ENCODE measurements around the gene HLA-B.

Gene HLA-B

DNA sequence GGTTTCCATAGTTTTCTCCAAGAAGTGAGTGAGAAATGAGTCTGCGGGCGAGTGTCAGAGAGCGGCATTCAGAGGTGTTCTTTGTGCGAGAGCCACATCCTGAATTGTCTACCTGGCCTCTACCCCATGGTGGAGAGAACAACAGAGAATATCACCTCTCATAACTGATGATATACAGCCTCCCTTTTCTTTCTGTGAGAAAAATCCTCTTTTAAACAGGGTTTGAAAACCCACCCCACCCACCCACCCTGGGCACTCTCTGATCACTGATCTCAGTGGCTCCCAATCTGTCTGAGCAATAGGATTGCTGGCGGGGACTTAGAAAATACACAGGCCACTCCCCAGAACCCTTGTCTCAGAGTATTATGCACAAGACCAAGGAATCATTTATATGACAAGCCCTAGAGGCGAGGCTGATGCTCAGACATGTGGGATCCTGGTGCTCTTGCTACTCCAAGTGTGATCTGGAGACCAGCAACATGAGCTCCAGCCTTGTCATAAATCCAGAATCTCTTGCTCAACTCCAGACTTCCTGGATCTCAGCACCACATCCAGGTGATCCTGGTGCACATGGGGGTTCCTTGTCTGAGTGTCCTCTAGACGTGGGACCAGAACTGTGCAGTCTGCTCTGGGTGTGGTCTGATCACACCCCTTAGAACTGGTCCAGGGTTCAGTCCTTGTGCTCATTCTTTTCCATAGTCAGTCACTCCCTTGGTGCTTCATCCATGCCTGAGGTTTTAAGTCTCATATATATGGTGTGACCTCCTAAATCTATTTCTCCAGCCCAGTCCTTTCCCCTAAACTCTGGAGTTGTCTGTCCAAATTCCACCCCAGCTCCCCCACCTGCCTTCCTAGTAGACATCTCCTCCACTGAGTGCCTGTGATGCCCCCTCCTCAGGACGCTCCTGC is 5.3 kb downstream of the HLA-B start:
- DNase-seq, result no peak

DNA sequence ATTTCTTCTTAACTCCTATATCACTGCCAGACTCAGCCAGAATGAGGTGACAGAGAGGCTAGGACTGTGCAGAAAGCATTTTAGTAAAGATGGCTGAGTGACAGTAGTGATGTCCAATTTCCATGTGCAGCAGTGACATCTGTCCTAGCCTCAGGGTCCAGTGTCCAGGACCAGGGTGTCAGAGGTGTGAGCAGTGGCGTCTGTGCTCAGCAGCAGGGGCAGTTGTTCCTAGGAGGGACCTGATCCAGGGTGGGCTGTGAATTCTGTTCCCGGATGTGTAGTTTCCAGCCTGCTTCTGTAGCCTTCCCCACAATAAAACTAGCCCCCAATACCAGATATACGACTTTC is 6.0 kb downstream of the HLA-B start:
- DNase-seq, result no peak

DNA sequence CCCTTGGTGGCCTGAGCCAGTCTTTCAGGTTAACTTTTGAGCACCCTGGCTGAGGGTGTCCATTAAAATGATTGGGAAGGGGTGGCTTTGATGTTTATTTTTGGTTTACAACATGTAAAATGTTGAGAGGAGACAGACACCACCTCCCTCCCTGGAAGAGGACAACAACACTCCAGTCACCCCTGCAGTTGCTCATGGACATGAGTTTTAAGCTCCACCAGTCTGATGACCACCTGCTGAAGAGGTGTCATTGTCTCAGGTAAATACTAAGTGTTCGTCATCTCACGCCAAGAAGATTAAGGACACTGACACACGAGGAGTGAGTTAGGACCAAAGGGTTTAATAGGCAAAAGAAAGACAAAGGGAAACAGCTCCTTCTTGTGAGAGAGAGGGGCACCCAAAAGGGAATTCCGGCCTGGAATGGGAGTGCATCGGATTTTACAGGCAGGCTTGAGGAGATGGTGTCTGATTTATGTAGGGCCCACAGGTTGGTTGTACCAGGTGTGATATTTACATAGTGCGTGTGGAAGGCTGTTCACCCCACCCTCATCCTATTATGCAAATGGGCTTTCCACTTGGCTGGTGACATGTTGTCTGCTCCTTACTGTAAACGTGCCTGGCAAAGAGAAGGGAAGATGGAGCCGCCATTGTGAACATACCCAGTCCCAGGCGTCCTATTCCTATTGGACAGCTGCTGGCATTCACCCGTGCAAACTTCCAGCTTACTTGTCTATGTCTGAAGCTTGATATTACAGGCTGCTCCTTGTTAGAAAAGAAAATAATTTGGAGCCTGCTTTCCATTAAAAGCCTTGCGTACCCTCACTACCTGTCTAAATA is 6.6 kb downstream of the HLA-B start:
- DNase-seq, result no peak

DNA sequence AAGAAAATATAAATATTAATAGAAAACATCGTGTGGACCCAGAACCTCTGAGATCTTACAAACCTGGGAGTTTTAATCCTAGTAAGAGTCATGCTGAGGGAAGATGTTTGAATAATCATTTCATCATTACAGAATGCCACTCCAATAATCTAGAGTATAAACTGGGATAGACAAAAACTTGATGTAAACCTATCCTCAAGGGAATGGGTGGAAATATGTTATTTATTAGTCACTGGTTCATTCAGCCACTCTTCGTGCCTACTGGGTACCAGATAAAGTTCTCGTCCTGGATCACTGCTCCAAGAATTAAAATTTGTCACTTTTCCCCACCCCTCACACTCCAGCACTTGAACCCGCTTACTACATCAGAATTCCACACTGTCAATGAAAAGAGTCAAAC is 7.7 kb downstream of the HLA-B start:
- DNase-seq, result no peak

DNA sequence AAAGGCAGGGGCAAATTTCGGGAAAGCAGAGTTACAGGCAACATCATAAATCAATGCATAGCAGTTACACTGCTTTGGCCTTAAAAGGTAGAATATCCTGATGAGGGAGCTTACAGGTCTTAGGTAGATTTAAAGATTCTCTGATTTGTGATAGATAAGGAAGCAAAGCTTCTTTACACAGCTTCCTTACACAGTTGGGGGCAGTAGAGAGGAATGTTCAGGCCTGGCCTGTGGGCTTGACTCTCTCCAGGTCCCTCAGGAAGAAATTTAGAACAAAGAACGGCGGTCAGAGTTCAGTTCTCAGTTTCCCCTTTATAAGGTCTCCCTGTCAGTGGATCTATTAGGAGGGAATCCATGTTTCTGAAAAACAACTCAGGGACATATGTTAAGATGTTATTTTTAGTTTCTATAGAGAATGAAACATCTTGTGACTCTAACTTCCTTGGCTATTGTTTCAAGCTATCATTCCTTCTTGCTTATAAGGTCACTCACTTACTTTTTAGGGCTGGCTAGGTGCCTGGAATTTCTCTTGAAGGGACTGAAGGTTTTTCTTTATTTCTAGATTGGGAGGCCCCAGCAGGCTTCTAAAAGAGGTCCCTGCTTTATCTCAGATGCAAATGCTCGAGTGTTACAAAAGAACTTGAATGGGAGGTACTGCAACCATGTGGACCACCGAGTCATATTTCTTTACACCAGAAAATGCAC is 11.8 kb downstream of the HLA-B start:
- no peak for DNase-seq

DNA sequence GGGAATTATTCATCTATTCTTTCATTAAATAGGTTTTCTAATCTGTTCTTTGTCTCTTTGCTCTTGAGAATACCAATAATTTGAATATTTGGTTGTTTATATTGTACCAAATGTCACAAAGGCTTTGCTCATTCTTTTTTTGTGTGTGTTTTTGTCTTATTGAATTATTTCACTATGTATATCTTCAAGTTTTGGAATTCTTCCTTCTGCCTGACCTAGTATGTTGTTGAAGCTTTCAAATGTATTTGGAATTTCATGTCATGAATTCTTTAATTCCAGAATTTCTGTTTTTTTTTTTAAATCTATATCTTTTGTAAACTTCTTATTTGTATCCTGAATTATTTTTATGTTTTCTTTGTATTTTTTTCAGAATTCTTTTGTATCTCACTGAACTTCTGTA is 16.8 kb downstream of the HLA-B start:
- no peak for DNase-seq

DNA sequence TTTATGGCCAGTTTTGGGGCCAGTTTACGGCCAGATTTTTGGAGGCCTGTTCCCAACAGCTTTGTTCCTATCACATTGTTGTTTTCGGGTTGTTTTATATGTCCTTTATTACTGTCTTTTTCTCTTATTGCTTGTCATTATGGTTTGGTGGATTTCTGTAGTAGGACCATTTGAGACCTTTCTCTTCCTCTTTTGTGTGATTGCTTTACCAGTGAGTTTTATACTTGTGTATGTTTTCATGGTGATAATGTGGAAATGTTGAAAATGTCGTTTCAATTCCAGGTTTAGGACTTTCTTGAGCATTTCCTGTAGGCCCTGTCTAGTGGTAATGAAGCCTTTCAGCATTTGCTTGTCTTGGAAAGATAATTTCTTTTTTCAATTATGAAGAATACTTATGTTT is 17.8 kb downstream of the HLA-B start:
- no peak for DNase-seq

DNA sequence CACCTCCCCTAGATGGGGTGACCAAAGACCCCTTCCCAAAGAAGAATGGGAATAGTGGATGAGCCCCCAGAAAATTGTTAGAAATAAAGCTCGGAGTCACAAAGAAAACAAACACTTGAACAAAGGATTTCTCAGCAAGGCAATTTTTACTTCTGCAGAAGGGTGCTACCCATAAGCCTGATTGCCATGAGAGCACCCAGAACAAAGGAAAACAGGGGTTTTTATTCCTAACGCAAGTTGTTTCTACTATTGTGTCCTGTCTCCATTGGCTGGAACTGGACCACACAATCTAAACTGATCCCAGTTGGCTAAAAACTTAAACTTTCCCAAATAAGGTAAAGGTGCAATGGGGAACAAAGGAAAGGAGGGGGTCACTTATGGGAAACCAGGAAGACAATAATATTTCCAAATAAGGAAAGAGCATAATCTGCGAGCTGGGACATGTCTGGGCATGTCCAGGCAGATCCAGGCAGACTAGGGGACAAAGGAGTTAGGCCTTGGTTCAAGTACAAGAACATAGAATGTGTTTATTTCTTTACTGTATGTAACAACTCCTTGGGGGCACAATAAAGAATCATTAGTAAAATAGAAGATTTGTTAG is 20.0 kb downstream of the HLA-B start:
- DNase-seq, result no peak

DNA sequence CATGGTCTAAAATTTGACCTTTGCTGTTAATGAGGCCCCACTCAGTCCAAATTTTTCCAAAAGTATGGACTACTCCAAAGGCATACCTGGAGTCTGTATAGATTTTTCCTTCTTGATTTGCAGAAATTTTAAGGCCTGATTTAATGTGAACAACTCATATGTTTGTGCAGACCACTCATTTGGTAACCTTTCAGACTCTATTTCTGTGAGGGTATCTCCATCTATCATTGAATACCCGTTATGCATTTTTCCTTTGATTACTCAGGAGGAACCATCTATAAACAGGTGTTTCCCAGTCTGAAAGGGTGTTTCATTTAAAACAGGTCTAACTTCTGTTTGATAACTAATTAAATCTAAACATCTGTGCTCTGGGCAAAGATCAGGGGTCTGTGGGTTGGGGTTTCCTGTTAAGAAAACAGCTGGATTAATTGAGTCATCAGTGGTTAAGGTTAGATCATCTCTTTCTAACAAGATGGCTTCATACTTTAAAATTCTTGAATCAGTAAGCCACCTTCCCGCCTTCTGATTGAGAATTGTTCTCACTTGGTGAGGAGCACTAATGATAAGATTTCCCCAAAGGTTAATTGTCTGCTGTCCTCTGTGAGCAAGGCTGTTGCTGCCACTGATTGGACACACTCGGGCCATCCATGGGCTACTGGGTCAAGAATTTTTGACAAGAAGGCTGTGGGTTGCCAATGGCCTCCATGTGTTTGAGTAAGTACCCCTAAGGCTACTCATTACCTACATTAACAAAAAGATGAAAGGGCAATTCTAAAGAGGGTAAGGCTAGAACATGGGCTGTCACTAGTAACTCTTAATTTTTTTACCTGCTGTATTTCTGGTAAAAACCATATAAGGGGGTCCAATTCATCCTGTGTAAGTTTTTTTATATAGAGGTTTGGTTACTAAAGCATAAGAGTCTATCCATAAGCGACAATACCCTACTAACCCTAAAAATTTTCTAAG is 24.1 kb downstream of the HLA-B start:
- DNase-seq, result no peak

DNA sequence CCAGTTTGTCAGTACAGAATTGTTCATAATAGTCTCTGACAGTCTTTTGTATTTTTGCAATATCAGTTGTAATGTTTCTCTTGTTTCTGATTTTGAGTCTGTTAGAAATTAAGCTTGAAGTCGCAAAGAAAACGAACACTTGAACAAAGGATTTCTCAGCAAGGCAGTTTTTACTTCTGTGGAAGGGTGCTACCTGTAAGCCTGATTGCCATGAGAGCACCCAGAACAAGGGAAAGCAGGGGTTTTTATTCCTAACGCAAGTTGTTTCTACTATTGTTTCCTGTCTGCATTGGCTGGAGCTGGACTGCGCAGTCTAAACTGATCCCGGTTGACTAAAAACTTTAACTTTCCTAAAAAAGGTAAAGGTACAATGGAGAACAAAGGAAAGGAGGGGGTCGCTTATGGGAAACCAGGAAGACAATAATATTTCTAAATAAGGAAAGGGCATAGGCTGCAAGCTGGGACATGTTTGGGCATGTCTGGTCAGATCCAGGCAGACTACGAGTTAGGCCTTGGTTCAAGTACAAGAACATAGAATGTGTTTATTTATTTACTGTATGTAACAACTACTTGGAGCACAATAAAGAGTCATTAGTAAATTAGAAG is 28.5 kb downstream of the HLA-B start:
- DNase-seq, result no peak

DNA sequence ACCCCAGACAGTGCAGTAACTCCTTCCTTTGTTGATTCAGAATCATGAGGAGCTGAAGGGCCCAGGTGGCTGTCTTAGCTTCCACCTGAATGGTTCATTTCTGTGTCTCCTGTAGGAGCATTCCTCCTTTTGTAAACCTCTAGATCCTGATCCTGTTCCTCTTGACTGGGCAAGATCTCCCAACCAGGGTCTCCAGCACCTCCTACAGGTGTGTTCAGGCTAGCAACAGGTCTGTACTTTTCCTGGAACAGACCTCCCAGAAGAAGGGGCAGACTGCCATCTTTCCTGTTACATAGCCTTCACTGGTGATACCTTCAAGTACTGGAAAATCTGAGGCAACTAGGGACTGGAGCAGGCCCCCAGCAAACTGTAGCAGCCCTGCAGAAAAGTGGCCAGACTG is 35.2 kb downstream of the HLA-B start:
- no peak for DNase-seq

DNA sequence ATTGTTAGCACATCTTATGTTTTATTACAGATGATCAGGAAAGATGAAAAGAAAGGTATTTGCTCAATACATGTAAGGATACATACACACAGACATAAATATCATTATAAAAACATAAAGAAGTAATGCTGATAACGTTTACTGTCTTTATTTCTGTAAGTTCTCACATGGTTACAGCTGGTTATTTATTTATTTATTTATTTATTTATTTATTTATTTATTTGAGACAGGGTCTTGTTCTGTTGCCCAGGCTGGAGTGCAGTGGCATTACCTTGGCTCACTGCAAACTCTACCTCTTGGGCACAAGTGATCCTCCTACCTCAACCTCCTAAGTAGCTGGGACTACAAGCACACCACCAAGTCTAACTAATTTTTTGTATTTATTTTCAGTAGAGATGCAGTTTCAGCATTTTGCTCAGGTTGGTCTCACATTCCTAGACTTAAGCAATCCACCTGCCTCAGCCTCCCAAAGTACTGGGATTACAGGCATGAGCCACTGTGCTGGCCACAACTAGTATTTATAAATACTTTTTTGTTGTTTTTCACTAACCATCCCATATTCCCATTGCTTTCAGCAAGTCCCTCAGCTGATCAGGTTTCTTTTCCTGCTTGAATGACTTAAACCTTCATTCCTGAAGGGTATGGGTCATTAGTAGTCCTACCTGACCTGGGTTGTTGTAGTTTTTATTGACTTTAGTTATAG is 35.8 kb downstream of the HLA-B start:
- DNase-seq, result no peak

DNA sequence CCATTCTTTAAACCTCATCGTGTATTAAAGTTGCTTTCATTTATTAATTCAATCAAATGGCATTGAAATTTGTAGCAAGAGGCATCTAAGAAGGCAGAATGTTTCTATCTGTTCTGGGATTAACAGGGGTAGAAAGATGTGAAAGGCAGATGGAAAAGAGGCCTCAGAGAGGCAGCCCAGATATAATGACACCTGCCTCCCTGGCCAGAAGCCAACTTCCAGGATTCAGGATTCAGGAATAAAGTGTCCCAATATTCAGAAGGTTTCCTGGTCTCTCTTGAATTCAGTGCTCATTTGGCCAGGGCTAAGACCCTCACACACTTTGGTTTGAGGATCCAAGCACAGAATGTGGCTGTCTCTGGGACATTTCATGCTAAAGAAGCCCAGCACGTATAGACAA is 39.9 kb downstream of the HLA-B start:
- DNase-seq, result no peak

DNA sequence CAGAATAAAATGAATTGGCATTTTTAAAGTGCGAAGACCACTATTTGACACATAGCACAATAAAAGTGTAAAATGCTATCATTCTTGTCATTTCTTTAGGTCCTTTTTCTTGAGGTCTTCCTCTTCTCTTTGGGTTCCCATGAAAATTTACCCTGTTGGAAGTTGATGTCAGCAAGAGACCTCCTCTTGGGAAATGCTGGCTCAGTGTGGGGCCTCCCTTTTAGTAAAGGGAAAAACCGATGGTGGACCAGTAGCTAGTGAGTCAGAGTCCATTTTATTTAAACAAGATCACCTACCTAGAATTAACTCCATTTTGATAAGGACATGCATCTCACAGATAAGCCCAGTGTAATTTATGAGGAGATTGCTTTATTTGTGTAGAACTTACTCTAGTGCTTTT is 47.3 kb downstream of the HLA-B start:
- no peak for DNase-seq

DNA sequence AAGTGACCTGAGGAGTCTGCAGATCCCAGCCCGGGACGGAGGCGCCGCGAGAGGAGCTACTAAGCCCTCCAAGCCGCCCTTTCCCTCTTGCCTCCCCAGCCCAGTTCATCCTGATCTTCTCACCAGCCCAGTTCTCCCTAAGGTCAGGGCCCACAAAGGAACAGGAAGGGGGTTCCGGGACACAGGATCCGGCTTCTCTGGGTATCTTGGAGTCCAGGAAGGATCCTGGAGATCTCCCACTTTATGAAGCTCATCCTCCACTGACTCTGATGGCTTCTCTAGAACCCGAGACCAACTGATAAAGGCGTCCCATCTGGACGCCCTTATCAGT is 48.2 kb downstream of the HLA-B start:
- DNase-seq, result no peak

DNA sequence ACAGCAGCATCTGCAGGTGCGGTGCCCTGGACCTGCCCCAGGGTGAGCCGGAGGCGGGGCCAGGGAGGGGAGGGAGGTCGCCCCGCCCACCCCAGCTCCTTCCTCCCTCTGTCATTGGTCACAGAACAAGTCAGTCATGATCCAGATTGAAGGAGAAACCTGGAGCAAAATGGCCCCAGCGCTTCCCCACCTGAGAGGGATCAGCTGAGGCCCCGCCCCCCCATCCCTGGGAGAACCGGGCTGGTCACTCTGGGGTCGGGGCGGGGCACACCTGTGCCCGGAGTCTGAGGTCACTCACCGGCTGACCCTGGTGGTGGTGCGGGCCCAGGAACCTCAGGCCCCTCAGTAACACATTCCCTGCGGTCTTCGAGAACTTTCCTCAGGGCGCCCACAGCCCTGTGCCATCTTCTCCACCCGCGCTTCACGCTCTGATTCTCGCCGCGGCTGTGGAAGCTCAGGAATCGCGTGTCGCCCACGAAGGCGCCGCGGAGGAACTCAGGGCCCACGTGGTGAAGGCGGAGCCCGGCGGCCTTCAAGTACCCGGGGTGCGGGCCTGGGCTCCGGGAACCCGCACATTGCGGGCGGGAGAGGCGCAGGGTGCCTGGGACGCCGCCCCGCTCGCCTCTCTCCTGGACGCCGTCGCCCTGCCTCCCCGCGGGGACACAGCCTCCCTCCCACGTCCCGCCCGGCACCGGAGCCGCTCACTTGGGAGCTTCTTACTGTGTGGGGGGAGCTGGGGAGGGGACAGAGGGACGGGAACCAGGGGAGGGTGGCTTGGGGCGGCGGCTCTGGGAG is 48.7 kb downstream of the HLA-B start:
- DNase-seq, result peak; percentile 51

DNA sequence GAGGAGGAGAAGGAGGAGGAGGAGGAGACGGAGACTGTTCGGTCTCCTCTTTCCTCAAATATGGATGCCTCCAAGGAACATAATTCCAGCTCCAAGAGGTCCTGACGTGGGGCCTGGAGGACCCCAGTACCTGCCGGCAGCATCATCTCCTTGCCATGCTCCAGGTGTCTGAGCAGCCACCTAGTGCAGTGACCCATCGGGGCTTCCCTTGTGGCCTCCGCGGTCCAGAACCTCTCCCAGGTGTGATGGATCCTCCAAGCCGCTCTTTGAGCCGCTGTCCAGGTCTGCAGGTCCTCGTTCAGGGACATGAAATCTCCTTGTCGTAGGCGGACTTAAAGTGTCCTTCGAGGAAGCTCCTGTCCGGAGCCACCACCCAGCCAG is 49.3 kb downstream of the HLA-B start:
- no peak for DNase-seq

DNA sequence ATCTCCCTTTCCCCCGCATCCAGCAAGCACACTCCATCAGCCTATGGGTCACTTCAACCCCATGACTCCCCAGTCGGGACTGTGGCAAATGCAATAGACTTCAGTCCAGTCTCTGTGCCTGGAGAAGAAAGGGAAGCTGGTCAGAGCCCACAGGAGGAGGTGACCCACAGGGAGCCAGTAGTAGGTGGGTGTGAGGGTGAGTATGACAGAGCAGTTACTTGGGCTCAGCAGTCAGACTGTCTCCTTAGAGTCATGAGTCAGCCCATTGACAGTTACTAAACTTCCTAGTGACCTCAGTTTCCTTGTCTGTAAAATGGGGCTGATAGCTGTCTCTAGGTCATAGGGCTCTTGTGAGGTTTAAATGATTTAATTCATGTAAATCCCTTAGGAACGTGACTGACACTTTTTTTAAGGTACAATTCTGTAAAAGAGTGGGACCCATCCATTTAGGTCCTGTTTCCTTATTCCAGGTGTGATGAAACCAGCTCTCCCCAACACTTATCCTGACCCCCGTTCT is 51.2 kb downstream of the HLA-B start:
- no peak for DNase-seq

DNA sequence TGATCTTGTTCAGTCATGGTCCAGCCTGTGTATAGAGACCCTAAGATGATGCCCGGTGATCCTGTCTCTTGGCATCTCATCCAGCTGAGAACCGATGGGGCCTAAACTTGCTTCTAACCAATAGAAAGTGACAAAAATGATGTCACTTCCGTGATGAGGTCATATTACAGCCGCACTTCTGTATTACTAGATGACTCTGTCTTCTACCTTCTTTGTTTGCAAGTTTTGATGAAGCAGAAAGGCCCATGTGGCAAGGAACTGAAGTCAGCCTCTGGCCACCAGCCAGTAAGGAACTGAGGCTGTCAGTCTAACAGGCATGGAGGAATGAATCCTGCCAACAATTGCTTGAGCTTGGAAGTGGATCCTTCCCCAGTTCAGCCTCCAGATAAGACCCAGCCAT is 52.3 kb downstream of the HLA-B start:
- DNase-seq, result no peak
